ENCODE data around the gene SOWAHA. TPM values are rescaled to one million over a fixed set of nuclear protein-coding genes. Genes with fewer than 3 reads are reported as not detected.

Gene SOWAHA
- total RNA-seq, 1 experiment from 2014 or later, result 0.39 TPM

DNA sequence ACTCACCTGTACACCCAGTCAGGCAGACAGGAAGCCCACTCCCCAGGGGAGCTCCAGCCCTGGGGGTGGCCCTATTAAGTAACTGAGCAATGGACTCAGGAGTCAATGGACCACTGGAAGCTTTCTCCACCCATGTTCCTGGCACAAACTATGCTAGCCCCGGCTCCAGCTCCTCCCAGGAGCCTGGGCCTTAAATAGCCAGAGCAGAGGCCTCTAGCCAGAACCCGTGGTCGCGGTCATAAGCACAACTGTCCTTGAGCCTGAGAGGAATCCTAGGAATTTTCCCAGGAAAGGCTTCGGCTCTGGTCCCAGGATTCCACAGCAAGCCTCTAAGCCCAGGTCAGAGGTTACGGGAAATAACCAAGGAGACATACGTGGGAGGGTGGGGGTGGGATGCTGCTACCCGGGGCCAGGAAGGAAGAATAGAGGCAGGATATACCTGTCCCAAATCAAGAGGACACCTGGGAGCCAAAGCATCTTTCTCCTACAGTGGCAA is 41.6 kb upstream of the SOWAHA start:
- ChIA-PET RAD21 (ENCODE audit: low non-redundant PET in 1 of 2, low total read pairs in 2 of 2, uncharacterized antibody in 2 of 2, unreplicated experiment in 2 of 2) (interaction anchor here in 1 of 2 experiments (0.6 kb wide), 1 partner anchor 122 kb away, joined by 4 read pairs; no protein-coding TSS in a partner anchor), POLR2A (no interaction called here), CTCF (no interaction called here)
- Histone ChIP-seq H3K9me2 (ENCODE audit: insufficient read depth) (no peaks in the 10 kb centered on the region), H3K27ac (ENCODE audit: low read depth, low read length) (no peak overlapping the region), H3K27me3 (ENCODE audit: insufficient read depth, low read length) (no peaks in the 10 kb centered on the region), H3K79me2 (ENCODE audit: insufficient read depth, low read length) (peaks cover 22% of the 10 kb centered on the region), H3K4me2 (ENCODE audit: low read length) (no peak overlapping the region), H3K9me3 (ENCODE audit: control insufficient read depth in 1 of 2, insufficient read depth in 1 of 2, low read depth in 1 of 2, low read length in 2 of 2) (no peaks in the 10 kb centered on the region), H3K4me1 (ENCODE audit: control insufficient read depth in 1 of 2, insufficient read depth in 2 of 2, low read length in 2 of 2) (peaks cover 12 to 17% of the 10 kb centered on the region in 2 experiments), H3K36me3 (ENCODE audit: control insufficient read depth in 1 of 2, insufficient read depth in 2 of 2, low read length in 2 of 2) (no peaks in the 10 kb centered on the region), H3K9ac (ENCODE audit: low read length) (no peak overlapping the region), H3K4me3 (replicated peaks in 1 of 2; ENCODE audit: low read depth in 1 of 2, low read length in 2 of 2) (no peak overlapping the region), H2AFZ (ENCODE audit: low read depth, low read length, poor library complexity, severe bottlenecking) (no peak overlapping the region), H4K20me1 (ENCODE audit: insufficient read depth) (no peaks in the 10 kb centered on the region)
- no peak for ATAC-seq
- no TSS peak for BruUV-seq (replicated peaks)
- no peak for DNase-seq (ENCODE audit: low read depth, low spot score)
- intact Hi-C loops (cut with micrococcal nuclease), result no loop called here
- TF ChIP-seq POLR2AphosphoS5 (IDR thresholded peaks at IDR 0.05; ENCODE audit: low read depth, low read length), result no peak
- no peak for TF ChIP-seq SIN3A (IDR thresholded peaks at IDR 0.05; ENCODE audit: low read depth)
- no peak for TF ChIP-seq ZNF274 (IDR thresholded peaks at IDR 0.05; ENCODE audit: low read depth, low read length)
- TF ChIP-seq CEBPB (IDR thresholded peaks at IDR 0.05; ENCODE audit: low read depth), result no peak
- TF ChIP-seq EGR1 (IDR thresholded peaks at IDR 0.05; ENCODE audit: low read depth), result no peak
- TF ChIP-seq, protein P1, sequence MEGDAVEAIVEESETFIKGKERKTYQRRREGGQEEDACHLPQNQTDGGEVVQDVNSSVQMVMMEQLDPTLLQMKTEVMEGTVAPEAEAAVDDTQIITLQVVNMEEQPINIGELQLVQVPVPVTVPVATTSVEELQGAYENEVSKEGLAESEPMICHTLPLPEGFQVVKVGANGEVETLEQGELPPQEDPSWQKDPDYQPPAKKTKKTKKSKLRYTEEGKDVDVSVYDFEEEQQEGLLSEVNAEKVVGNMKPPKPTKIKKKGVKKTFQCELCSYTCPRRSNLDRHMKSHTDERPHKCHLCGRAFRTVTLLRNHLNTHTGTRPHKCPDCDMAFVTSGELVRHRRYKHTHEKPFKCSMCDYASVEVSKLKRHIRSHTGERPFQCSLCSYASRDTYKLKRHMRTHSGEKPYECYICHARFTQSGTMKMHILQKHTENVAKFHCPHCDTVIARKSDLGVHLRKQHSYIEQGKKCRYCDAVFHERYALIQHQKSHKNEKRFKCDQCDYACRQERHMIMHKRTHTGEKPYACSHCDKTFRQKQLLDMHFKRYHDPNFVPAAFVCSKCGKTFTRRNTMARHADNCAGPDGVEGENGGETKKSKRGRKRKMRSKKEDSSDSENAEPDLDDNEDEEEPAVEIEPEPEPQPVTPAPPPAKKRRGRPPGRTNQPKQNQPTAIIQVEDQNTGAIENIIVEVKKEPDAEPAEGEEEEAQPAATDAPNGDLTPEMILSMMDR (IDR thresholded peaks at IDR 0.05 in 2 of 3, conservative IDR thresholded peaks at IDR 0.05 in 1 of 3; ENCODE audit: borderline replicate concordance in 1 of 3, insufficient read depth in 1 of 3, low read depth in 2 of 3, low read length in 2 of 3), result no peak
- no peak for TF ChIP-seq SRF (IDR thresholded peaks at IDR 0.05; ENCODE audit: low read depth)
- TF ChIP-seq, protein P2, sequence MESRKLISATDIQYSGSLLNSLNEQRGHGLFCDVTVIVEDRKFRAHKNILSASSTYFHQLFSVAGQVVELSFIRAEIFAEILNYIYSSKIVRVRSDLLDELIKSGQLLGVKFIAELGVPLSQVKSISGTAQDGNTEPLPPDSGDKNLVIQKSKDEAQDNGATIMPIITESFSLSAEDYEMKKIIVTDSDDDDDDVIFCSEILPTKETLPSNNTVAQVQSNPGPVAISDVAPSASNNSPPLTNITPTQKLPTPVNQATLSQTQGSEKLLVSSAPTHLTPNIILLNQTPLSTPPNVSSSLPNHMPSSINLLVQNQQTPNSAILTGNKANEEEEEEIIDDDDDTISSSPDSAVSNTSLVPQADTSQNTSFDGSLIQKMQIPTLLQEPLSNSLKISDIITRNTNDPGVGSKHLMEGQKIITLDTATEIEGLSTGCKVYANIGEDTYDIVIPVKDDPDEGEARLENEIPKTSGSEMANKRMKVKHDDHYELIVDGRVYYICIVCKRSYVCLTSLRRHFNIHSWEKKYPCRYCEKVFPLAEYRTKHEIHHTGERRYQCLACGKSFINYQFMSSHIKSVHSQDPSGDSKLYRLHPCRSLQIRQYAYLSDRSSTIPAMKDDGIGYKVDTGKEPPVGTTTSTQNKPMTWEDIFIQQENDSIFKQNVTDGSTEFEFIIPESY (IDR thresholded peaks at IDR 0.05; ENCODE audit: extremely low read depth, insufficient replicate concordance, low read length), result no peak
- no peak for TF ChIP-seq RAD21 (IDR thresholded peaks at IDR 0.05; ENCODE audit: low read depth)
- TF ChIP-seq, protein P3, sequence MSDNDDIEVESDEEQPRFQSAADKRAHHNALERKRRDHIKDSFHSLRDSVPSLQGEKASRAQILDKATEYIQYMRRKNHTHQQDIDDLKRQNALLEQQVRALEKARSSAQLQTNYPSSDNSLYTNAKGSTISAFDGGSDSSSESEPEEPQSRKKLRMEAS (IDR thresholded peaks at IDR 0.05), result no peak
- no peak for TF ChIP-seq FOSL1 (IDR thresholded peaks at IDR 0.05; ENCODE audit: low read depth)
- TF ChIP-seq EZH2phosphoT487 (IDR thresholded peaks at IDR 0.05; ENCODE audit: borderline replicate concordance), result no peak
- TF ChIP-seq YY1 (IDR thresholded peaks at IDR 0.05; ENCODE audit: extremely low read depth, insufficient replicate concordance, low read depth, low read length), result no peak
- TF ChIP-seq, protein P4, sequence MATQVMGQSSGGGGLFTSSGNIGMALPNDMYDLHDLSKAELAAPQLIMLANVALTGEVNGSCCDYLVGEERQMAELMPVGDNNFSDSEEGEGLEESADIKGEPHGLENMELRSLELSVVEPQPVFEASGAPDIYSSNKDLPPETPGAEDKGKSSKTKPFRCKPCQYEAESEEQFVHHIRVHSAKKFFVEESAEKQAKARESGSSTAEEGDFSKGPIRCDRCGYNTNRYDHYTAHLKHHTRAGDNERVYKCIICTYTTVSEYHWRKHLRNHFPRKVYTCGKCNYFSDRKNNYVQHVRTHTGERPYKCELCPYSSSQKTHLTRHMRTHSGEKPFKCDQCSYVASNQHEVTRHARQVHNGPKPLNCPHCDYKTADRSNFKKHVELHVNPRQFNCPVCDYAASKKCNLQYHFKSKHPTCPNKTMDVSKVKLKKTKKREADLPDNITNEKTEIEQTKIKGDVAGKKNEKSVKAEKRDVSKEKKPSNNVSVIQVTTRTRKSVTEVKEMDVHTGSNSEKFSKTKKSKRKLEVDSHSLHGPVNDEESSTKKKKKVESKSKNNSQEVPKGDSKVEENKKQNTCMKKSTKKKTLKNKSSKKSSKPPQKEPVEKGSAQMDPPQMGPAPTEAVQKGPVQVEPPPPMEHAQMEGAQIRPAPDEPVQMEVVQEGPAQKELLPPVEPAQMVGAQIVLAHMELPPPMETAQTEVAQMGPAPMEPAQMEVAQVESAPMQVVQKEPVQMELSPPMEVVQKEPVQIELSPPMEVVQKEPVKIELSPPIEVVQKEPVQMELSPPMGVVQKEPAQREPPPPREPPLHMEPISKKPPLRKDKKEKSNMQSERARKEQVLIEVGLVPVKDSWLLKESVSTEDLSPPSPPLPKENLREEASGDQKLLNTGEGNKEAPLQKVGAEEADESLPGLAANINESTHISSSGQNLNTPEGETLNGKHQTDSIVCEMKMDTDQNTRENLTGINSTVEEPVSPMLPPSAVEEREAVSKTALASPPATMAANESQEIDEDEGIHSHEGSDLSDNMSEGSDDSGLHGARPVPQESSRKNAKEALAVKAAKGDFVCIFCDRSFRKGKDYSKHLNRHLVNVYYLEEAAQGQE (IDR thresholded peaks at IDR 0.05; ENCODE audit: low read depth), result no peak

All from HCT116 (cell line).